GM10847 (cell line): ENCODE measurements around the gene ZNF133.

ENCODE experiments used
- POLR2A ChIP-seq: IDR thresholded peaks from 2 replicates; pipeline ENCODE4 v1.6.1; 2011; ENCODE audit not compliant: insufficient read length; ENCODE audit errors: extremely low read depth

ZNF133 gene

GRCh38 chr20:18276821-18277220, 11.5 kb upstream of the ZNF133 start:
- TF ChIP-seq POLR2A = no peak

GRCh38 chr20:18279242-18279641, 9.1 kb upstream of the ZNF133 start:
- no peak for TF ChIP-seq POLR2A

- TF ChIP-seq POLR2A = no peak
Measured at GRCh38 chr20:18284805-18285533, 3.4 kb upstream of the ZNF133 start.

GRCh38 chr20:18287546-18287914, 797 bp upstream of the ZNF133 start:
- no peak for TF ChIP-seq POLR2A

GRCh38 chr20:18288749-18289267, 481 bp downstream of the ZNF133 start:
- TF ChIP-seq POLR2A = no peak

GRCh38 chr20:18289306-18289705, 979 bp downstream of the ZNF133 start:
- TF ChIP-seq POLR2A = no peak

GRCh38 chr20:18299364-18299763, 11.0 kb downstream of the ZNF133 start:
- TF ChIP-seq POLR2A = no peak

GRCh38 chr20:18304618-18305017, 16.3 kb downstream of the ZNF133 start:
- TF ChIP-seq POLR2A = no peak

- no peak for TF ChIP-seq POLR2A
Measured at GRCh38 chr20:18307301-18307700, 19.0 kb downstream of the ZNF133 start.

GRCh38 chr20:18310051-18310450, 21.7 kb downstream of the ZNF133 start:
- no peak for TF ChIP-seq POLR2A

GRCh38 chr20:18310592-18310991, 22.3 kb downstream of the ZNF133 start:
- no peak for TF ChIP-seq POLR2A

- no peak for TF ChIP-seq POLR2A
Measured at GRCh38 chr20:18312723-18313122, 24.4 kb downstream of the ZNF133 start.

- no peak for TF ChIP-seq POLR2A
Measured at GRCh38 chr20:18313411-18313810, 25.1 kb downstream of the ZNF133 start.

- no peak for TF ChIP-seq POLR2A
Measured at GRCh38 chr20:18314786-18315406, 26.6 kb downstream of the ZNF133 start.

GRCh38 chr20:18316166-18316565, 27.8 kb downstream of the ZNF133 start:
- TF ChIP-seq POLR2A = no peak

GRCh38 chr20:18321316-18321715, 33.0 kb downstream of the ZNF133 start:
- TF ChIP-seq POLR2A = no peak
